ENCODE measurements around the gene LTV1. TPM values are rescaled to one million over a fixed set of nuclear protein-coding genes. Genes with fewer than 3 reads are reported as not detected.

The LTV1 gene
- polyA plus RNA-seq, 1 donor from 2014 or later = 35.5 TPM

DNA sequence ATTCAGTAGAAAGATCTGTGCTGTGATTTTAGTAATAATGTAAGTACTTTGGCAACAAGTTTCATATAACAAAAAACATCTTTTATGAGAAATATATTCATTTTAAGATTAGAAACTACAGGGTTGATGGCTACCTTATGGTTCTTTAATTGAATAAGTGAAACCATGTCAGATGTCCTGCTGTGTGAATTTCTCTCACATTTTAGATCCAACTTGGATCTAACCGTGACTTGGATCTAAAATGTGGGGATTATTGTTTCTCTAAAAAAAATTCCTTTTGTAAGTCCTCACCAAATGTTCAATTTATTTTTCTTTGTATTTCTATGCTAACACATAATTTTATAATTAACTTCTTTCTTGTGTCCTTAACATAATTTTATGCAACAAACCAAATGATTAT is 51.5 kb downstream of the LTV1 start:
- no peak overlapping the region for H3K4me2 ChIP-seq (ENCODE audit: low read length)
- no peak overlapping the region for H3K9ac ChIP-seq (ENCODE audit: low read length)
- no peaks in the 10 kb centered on the region for H3K9me3 ChIP-seq (ENCODE audit: low read length)
- no peaks in the 10 kb centered on the region for H3F3A ChIP-seq (ENCODE audit: insufficient read depth, low read length, poor library complexity, severe bottlenecking)
- TF ChIP-seq TAF1 (IDR thresholded peaks at IDR 0.05; ENCODE audit: low read depth) = no peak
- TF ChIP-seq EZH2 (IDR thresholded peaks at IDR 0.05; ENCODE audit: borderline replicate concordance, insufficient read depth, low read length, poor library complexity, severe bottlenecking) = no peak
- TF ChIP-seq, protein P1, sequence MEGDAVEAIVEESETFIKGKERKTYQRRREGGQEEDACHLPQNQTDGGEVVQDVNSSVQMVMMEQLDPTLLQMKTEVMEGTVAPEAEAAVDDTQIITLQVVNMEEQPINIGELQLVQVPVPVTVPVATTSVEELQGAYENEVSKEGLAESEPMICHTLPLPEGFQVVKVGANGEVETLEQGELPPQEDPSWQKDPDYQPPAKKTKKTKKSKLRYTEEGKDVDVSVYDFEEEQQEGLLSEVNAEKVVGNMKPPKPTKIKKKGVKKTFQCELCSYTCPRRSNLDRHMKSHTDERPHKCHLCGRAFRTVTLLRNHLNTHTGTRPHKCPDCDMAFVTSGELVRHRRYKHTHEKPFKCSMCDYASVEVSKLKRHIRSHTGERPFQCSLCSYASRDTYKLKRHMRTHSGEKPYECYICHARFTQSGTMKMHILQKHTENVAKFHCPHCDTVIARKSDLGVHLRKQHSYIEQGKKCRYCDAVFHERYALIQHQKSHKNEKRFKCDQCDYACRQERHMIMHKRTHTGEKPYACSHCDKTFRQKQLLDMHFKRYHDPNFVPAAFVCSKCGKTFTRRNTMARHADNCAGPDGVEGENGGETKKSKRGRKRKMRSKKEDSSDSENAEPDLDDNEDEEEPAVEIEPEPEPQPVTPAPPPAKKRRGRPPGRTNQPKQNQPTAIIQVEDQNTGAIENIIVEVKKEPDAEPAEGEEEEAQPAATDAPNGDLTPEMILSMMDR (IDR thresholded peaks at IDR 0.05; ENCODE audit: poor library complexity, severe bottlenecking) = no peak
- TF ChIP-seq SMC3 (conservative IDR thresholded peaks at IDR 0.05; ENCODE audit: poor library complexity) = no peak
- TF ChIP-seq, protein P2, sequence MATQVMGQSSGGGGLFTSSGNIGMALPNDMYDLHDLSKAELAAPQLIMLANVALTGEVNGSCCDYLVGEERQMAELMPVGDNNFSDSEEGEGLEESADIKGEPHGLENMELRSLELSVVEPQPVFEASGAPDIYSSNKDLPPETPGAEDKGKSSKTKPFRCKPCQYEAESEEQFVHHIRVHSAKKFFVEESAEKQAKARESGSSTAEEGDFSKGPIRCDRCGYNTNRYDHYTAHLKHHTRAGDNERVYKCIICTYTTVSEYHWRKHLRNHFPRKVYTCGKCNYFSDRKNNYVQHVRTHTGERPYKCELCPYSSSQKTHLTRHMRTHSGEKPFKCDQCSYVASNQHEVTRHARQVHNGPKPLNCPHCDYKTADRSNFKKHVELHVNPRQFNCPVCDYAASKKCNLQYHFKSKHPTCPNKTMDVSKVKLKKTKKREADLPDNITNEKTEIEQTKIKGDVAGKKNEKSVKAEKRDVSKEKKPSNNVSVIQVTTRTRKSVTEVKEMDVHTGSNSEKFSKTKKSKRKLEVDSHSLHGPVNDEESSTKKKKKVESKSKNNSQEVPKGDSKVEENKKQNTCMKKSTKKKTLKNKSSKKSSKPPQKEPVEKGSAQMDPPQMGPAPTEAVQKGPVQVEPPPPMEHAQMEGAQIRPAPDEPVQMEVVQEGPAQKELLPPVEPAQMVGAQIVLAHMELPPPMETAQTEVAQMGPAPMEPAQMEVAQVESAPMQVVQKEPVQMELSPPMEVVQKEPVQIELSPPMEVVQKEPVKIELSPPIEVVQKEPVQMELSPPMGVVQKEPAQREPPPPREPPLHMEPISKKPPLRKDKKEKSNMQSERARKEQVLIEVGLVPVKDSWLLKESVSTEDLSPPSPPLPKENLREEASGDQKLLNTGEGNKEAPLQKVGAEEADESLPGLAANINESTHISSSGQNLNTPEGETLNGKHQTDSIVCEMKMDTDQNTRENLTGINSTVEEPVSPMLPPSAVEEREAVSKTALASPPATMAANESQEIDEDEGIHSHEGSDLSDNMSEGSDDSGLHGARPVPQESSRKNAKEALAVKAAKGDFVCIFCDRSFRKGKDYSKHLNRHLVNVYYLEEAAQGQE (IDR thresholded peaks at IDR 0.05; ENCODE audit: borderline replicate concordance) = no peak
- TF ChIP-seq EP300 (conservative IDR thresholded peaks at IDR 0.05; ENCODE audit: poor library complexity, severe bottlenecking) = no peak
- no peak for TF ChIP-seq MXI1 (conservative IDR thresholded peaks at IDR 0.05; ENCODE audit: poor library complexity, severe bottlenecking)
- no peaks in the 10 kb centered on the region for H3K27me3 ChIP-seq (ENCODE audit: insufficient read depth, low read depth, low read length)
- H3K36me3 ChIP-seq (ENCODE audit: insufficient read depth, low read length) = no peaks in the 10 kb centered on the region
- H3K4me3 ChIP-seq (ENCODE audit: low read length) = no peak overlapping the region
- no peak overlapping the region for H3K27ac ChIP-seq (ENCODE audit: low read length)
- H3K9me2 ChIP-seq (ENCODE audit: insufficient read depth, low read length) = no peaks in the 10 kb centered on the region
- no peaks in the 10 kb centered on the region for H3K79me2 ChIP-seq (replicated peaks; ENCODE audit: insufficient read depth, low read length)
- H2AFZ ChIP-seq (ENCODE audit: low read depth, low read length) = no peak overlapping the region
- H4K20me1 ChIP-seq (ENCODE audit: insufficient read depth) = no peaks in the 10 kb centered on the region

DNA sequence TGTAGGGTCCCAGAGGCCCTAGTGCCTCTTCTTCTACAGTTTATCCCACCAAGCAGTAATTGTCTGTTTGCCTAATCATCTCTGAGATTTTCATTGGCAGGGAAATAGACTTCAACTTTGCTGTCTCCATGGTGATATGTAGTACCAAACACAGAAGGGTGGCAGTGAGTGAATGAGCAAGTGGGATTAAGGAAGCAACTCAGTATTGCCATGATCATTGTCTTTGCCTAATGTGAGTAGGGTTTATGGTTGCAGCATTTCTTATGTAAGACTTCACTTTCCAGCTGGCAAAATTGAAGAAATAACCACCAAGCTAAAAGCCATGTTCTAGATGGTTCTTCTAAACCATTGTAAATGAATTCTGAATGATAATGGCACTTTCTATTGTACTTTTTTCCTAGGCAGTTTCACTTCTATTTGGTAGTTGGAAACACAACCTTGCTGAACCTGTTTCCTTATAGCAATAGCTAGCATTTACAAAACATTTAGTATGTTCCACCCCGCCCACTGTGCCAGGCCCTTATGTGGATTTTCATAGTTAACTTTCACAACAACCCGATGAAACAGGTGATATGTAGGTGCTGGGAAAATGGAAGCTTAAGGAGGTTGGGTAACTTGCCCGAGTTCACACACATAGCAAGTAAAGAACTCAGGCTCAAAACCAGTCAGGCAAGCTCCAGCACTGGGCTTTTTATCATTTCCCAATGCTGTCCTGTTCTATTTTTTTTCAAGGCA is 53.2 kb downstream of the LTV1 start:
- Histone ChIP-seq H3K9me2 (ENCODE audit: insufficient read depth, low read length) (no peaks in the 10 kb centered on the region), H4K20me1 (ENCODE audit: insufficient read depth) (no peaks in the 10 kb centered on the region), H2AFZ (ENCODE audit: low read depth, low read length) (no peak overlapping the region), H3K9ac (ENCODE audit: low read length) (no peak overlapping the region), H3K36me3 (ENCODE audit: insufficient read depth, low read length) (no peaks in the 10 kb centered on the region), H3K9me3 (ENCODE audit: low read length) (no peaks in the 10 kb centered on the region), H3K4me2 (ENCODE audit: low read length) (no peak overlapping the region), H3K27ac (ENCODE audit: low read length) (no peak overlapping the region), H3K79me2 (replicated peaks; ENCODE audit: insufficient read depth, low read length) (no peaks in the 10 kb centered on the region), H3F3A (ENCODE audit: insufficient read depth, low read length, poor library complexity, severe bottlenecking) (no peaks in the 10 kb centered on the region), H3K4me3 (ENCODE audit: low read length) (peak overlapping the region; percentile 10), H3K27me3 (ENCODE audit: insufficient read depth, low read depth, low read length) (no peaks in the 10 kb centered on the region)
- TF ChIP-seq EP300 (conservative IDR thresholded peaks at IDR 0.05; ENCODE audit: poor library complexity, severe bottlenecking) (peak; percentile 49), MXI1 (conservative IDR thresholded peaks at IDR 0.05; ENCODE audit: poor library complexity, severe bottlenecking) (no peak), POLR2AphosphoS5 (IDR thresholded peaks at IDR 0.05) (no peak), EZH2 (IDR thresholded peaks at IDR 0.05; ENCODE audit: borderline replicate concordance, insufficient read depth, low read length, poor library complexity, severe bottlenecking) (no peak)

Measured in neural cell (in vitro differentiated cells).